Mesothelial cell of epicardium (in vitro differentiated cells): ENCODE measurements around the gene CLEC16A. TPM values are rescaled to one million over a fixed set of nuclear protein-coding genes. Genes with fewer than 3 reads are reported as not detected.

ENCODE experiments used
- DNase-seq, 2 experiments: peaks; one replicate each; pipeline ENCODE4 v3.0.0; 2021; ENCODE audit warnings: low spot score in 2 of 2; ENCODE audit not compliant: unreplicated experiment in 2 of 2
- H3K27ac Mint-ChIP-seq: 2 replicates; pipeline ENCODE4 v1.8.0; 2021; ENCODE audit warnings: mixed read lengths
- H3K27me3 Mint-ChIP-seq: 2 replicates; pipeline ENCODE4 v1.8.0; 2021; ENCODE audit warnings: low read depth, mixed read lengths
- H3K36me3 Mint-ChIP-seq: 2 replicates; pipeline ENCODE4 v1.8.0; 2021; ENCODE audit warnings: mixed read lengths
- H3K4me1 Mint-ChIP-seq: 2 replicates; pipeline ENCODE4 v1.8.0; 2021; ENCODE audit warnings: mixed read lengths
- H3K4me3 Mint-ChIP-seq: 2 replicates; pipeline ENCODE4 v1.8.0; 2021; ENCODE audit warnings: mild to moderate bottlenecking, moderate library complexity, mixed read lengths
- H3K9me3 Mint-ChIP-seq: 2 replicates; pipeline ENCODE4 v1.8.0; 2021; ENCODE audit warnings: mixed read lengths
- total RNA-seq: library from RNA; stranded (reverse); gene quantifications from 3 replicates; pipeline ENCODE4 v1.2.1, GENCODE V29; 2021
- TF ChIP-seq, protein P1 (sequence below): fragments of 200-600 bp; sonication (generic); IDR thresholded peaks from one replicate; pipeline ENCODE4 v1.5.0; 2021; ENCODE audit warnings: antibody characterized with exemption; ENCODE audit not compliant: unreplicated experiment

Gene CLEC16A
- total RNA-seq, 1 donor from 2014 or later: 43.3 TPM

DNA sequence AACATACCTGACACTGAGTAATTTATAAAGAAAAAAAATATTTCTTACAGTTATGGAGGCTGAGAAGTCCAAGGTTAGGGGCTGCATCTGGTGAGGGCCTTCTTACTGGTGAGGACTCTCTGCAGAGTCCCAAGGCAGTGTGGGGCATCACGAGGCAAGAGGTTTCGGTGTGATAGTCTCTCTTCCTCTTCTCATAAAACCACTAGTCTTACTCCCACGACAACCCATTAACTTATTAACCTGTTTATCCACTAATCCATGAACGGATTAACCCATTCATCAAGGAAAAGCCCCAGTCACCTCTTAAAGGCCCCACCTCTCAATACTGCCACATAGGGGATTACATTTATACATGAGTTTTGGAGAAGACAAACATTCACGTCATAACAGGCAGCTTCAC, 47.2 kb upstream of the CLEC16A start:
- H3K4me1 Mint-ChIP-seq: no peaks in the 10 kb centered on the region
- no peak overlapping the region for H3K4me3 Mint-ChIP-seq
- no peak overlapping the region for H3K27ac Mint-ChIP-seq
- H3K36me3 Mint-ChIP-seq: no peaks in the 10 kb centered on the region
- TF ChIP-seq, protein P1, sequence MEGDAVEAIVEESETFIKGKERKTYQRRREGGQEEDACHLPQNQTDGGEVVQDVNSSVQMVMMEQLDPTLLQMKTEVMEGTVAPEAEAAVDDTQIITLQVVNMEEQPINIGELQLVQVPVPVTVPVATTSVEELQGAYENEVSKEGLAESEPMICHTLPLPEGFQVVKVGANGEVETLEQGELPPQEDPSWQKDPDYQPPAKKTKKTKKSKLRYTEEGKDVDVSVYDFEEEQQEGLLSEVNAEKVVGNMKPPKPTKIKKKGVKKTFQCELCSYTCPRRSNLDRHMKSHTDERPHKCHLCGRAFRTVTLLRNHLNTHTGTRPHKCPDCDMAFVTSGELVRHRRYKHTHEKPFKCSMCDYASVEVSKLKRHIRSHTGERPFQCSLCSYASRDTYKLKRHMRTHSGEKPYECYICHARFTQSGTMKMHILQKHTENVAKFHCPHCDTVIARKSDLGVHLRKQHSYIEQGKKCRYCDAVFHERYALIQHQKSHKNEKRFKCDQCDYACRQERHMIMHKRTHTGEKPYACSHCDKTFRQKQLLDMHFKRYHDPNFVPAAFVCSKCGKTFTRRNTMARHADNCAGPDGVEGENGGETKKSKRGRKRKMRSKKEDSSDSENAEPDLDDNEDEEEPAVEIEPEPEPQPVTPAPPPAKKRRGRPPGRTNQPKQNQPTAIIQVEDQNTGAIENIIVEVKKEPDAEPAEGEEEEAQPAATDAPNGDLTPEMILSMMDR: no peak
- H3K27me3 Mint-ChIP-seq: peaks cover 29% of the 10 kb centered on the region
- H3K9me3 Mint-ChIP-seq: no peaks in the 10 kb centered on the region
- DNase-seq: no peak

GRCh38 chr16:10902999-10903398, 41.4 kb upstream of the CLEC16A start:
- Mint-ChIP-seq H3K27me3 (peaks cover 7% of the 10 kb centered on the region), H3K4me3 (no peak overlapping the region), H3K4me1 (no peaks in the 10 kb centered on the region), H3K36me3 (no peaks in the 10 kb centered on the region), H3K27ac (no peak overlapping the region), H3K9me3 (peaks cover 8% of the 10 kb centered on the region)
- no peak for DNase-seq
- TF ChIP-seq, protein P1: no peak

- no peak overlapping the region for H3K4me3 Mint-ChIP-seq
- no peaks in the 10 kb centered on the region for H3K36me3 Mint-ChIP-seq
- H3K27ac Mint-ChIP-seq: no peak overlapping the region
- H3K27me3 Mint-ChIP-seq: peaks cover 15% of the 10 kb centered on the region
- H3K4me1 Mint-ChIP-seq: no peaks in the 10 kb centered on the region
- H3K9me3 Mint-ChIP-seq: peaks cover 8% of the 10 kb centered on the region
- DNase-seq: no peak
- TF ChIP-seq, protein P1: no peak
These were observed 37.9 kb upstream of the CLEC16A start for GRCh38 chr16:10906482-10906881.

DNA sequence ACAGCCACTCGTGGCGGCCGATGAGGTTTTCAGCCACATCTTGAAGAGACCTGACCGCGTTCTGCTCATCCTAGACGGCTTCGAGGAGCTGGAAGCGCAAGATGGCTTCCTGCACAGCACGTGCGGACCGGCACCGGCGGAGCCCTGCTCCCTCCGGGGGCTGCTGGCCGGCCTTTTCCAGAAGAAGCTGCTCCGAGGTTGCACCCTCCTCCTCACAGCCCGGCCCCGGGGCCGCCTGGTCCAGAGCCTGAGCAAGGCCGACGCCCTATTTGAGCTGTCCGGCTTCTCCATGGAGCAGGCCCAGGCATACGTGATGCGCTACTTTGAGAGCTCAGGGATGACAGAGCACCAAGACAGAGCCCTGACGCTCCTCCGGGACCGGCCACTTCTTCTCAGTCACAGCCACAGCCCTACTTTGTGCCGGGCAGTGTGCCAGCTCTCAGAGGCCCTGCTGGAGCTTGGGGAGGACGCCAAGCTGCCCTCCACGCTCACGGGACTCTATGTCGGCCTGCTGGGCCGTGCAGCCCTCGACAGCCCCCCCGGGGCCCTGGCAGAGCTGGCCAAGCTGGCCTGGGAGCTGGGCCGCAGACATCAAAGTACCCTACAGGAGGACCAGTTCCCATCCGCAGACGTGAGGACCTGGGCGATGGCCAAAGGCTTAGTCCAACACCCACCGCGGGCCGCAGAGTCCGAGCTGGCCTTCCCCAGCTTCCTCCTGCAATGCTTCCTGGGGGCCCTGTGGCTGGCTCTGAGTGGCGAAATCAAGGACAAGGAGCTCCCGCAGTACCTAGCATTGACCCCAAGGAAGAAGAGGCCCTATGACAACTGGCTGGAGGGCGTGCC, 37.2 kb upstream of the CLEC16A start:
- DNase-seq: no peak
- peaks cover 20% of the 10 kb centered on the region for H3K27me3 Mint-ChIP-seq
- TF ChIP-seq, protein P1: no peak
- H3K27ac Mint-ChIP-seq: no peak overlapping the region
- H3K4me1 Mint-ChIP-seq: no peaks in the 10 kb centered on the region
- H3K9me3 Mint-ChIP-seq: peaks cover 8% of the 10 kb centered on the region
- no peak overlapping the region for H3K4me3 Mint-ChIP-seq
- H3K36me3 Mint-ChIP-seq: no peaks in the 10 kb centered on the region

DNA sequence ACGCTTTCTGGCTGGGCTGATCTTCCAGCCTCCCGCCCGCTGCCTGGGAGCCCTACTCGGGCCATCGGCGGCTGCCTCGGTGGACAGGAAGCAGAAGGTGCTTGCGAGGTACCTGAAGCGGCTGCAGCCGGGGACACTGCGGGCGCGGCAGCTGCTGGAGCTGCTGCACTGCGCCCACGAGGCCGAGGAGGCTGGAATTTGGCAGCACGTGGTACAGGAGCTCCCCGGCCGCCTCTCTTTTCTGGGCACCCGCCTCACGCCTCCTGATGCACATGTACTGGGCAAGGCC, 36.7 kb upstream of the CLEC16A start:
- Mint-ChIP-seq H3K36me3 (no peaks in the 10 kb centered on the region), H3K4me3 (no peak overlapping the region), H3K9me3 (peaks cover 5% of the 10 kb centered on the region), H3K4me1 (no peaks in the 10 kb centered on the region), H3K27ac (no peak overlapping the region), H3K27me3 (peaks cover 20% of the 10 kb centered on the region)
- TF ChIP-seq, protein P1: no peak
- DNase-seq: no peak
